Measurements from ENCODE around the gene ST6GALNAC4. TPM values are rescaled to one million over a fixed set of nuclear protein-coding genes. Genes with fewer than 3 reads are reported as not detected.

The ST6GALNAC4 gene
- total and polyA plus RNA-seq, 9 of the 15 experiments (the other 6 are each of a cell fraction or from before 2014, with no cell fraction given): 2.6 to 43.1 (median 15.4) TPM

- intact Hi-C loops (cut with micrococcal nuclease) (loop anchor here (10.0 kb wide), 1 partner anchor 281 kb away; no protein-coding TSS in a partner anchor), in situ Hi-C loops (cut with MboI) (loop anchor here (5.0 to 10.0 kb wide), 3 partner anchors 37 to 373 kb away; no protein-coding TSS in a partner anchor)
- Histone ChIP-seq H3K9ac (ENCODE audit: insufficient read depth in 1 of 2, low read depth in 2 of 2, low read length in 2 of 2) (peak overlapping the region in 1 of 2 experiments; percentile 62; a peak in 2 of 4 replicates), H3K36me3 (ENCODE audit: control insufficient read depth, insufficient read depth, low read length) (peaks cover 3% of the 10 kb centered on the region; the same call in 1 of the 3 replicates), H3K27me3 (ENCODE audit: control insufficient read depth in 2 of 2, insufficient read depth in 2 of 2, low read length in 2 of 2) (no peaks in the 10 kb centered on the region), H3K4me2 (ENCODE audit: insufficient read depth, low read length) (no peak overlapping the region; the same call in 1 of the 2 replicates), H3K27ac (ENCODE audit: extremely low read depth, low read depth, low read length) (0 out of 3 replicates have a peak overlapping the region, but pooled peaks have one; percentile 21), H4K20me1 (replicated peaks; ENCODE audit: control insufficient read depth, insufficient read depth, low read length) (no peaks in the 10 kb centered on the region), H2AFZ (ENCODE audit: low read depth, low read length) (no peak overlapping the region), H3K9me3 (replicated peaks; ENCODE audit: control insufficient read depth, insufficient read depth, low read depth, low read length) (no peaks in the 10 kb centered on the region), H3K79me2 (ENCODE audit: control insufficient read depth, insufficient read depth, low read length) (peaks cover 12% of the 10 kb centered on the region; the same call in 2 of the 3 replicates), H3K4me3 (no peak overlapping the region), H3K4me1 (replicated peaks in 1 of 2; ENCODE audit: control insufficient read depth in 2 of 2, insufficient read depth in 2 of 2, low read length in 2 of 2) (peaks cover 19 to 57% of the 10 kb centered on the region in 2 experiments; a peak in 4 of 5 replicates), H3K9me1 (ENCODE audit: control insufficient read depth, insufficient read depth, low read length) (no peaks in the 10 kb centered on the region)
- ChIA-PET POLR2A (interaction anchor here (1.5 to 2.4 kb wide), 2 partner anchors 13 to 24 kb away, joined by 3 to 9 read pairs; partner anchors contain the start of gene ST6GALNAC6), CTCF (ENCODE audit: low intra/inter-chr PET ratio) (no interaction called here)
- DNase-seq (ENCODE audit: extremely low read depth in 1 of 4, low spot score in 3 of 4) (no peak), FAIRE-seq (no peak), ATAC-seq (peak; percentile 3; the same call in 1 of the 3 replicates)
- no peak for TF ChIP-seq RB1 (IDR thresholded peaks at IDR 0.05; ENCODE audit: low read depth)
- TF ChIP-seq MEF2A (IDR thresholded peaks at IDR 0.05; ENCODE audit: control insufficient read depth, low read depth, low read length): no peak
- no peak for TF ChIP-seq ARHGAP35 (IDR thresholded peaks at IDR 0.05; ENCODE audit: partially characterized antibody)
- TF ChIP-seq ZNF23 (CRISPR knock-in tag; IDR thresholded peaks at IDR 0.05): no peak
- TF ChIP-seq FIP1L1 (IDR thresholded peaks at IDR 0.05; ENCODE audit: low read depth, low read length, poor library complexity, severe bottlenecking): no peak
- no peak for TF ChIP-seq HNRNPUL1 (IDR thresholded peaks at IDR 0.05; ENCODE audit: low read length)
- no peak for TF ChIP-seq ETS2 (tag; IDR thresholded peaks at IDR 0.05; ENCODE audit: borderline replicate concordance, poor library complexity, severe bottlenecking)
- no peak for TF ChIP-seq BCLAF1 (IDR thresholded peaks at IDR 0.05; ENCODE audit: borderline replicate concordance in 1 of 2, control insufficient read depth in 1 of 2, low read depth in 2 of 2, low read length in 1 of 2)
- no TSS peak for BruUV-seq (replicated peaks)
- WGBS (ENCODE audit: insufficient coverage, low coverage, missing lambda C conversion rate): 63% methylated on average over 7 of the region's 10 CpGs
These were observed 41.4 kb downstream of the ST6GALNAC4 start for GRCh38 chr9:127875306-127875966.
